GM21737 (cell line): ENCODE data around the gene BRAT1.

Experiments used
- ATAC-seq: cut with Tn5 transposase; IDR thresholded peaks from one replicate; pipeline ENCODE4 v1.9.1; 2021; ENCODE audit warnings: mild to moderate bottlenecking, moderate library complexity; ENCODE audit not compliant: unreplicated experiment

The BRAT1 gene

GRCh38 chr7:2500701-2501100 lies 54.6 kb downstream of the BRAT1 start:
- ATAC-seq = no peak

DNA sequence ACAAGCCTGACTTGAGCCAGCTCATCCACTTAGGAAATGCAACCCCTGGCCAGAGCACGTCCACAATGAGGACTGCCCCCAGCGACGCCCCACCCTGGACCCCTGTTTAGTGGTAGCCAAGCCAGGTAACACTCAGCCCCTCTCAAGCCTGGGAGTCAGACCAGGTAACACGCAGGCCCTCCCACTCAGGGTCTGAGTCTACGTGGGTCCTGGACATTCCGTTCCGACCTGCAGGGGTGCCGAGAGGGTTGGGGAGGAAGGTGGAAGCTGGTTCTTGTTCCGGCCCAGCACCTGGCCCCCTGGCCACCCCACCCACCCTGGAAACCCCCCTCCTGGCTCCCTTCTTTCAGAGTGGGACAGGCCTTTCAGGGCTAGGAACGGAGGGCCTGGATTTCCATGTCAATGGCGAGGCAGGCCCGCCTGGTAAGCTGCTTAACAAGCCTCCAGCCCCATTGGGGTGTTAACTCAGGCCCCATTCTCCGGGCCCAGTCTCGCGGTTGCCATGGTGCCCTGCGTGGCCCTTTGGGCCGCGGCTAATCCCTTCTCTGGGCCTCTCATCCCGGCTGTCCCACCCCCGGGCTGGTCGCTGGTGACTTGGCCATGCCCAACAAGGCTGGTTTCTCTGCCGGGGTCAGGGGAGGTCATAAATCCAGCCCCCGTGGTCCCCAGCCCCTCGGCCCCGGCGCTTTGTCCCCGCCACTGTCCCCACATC lies 55.4 kb downstream of the BRAT1 start:
- ATAC-seq = no peak

- no peak for ATAC-seq
Observed at GRCh38 chr7:2499181-2499580, 56.1 kb downstream of the BRAT1 start.

DNA sequence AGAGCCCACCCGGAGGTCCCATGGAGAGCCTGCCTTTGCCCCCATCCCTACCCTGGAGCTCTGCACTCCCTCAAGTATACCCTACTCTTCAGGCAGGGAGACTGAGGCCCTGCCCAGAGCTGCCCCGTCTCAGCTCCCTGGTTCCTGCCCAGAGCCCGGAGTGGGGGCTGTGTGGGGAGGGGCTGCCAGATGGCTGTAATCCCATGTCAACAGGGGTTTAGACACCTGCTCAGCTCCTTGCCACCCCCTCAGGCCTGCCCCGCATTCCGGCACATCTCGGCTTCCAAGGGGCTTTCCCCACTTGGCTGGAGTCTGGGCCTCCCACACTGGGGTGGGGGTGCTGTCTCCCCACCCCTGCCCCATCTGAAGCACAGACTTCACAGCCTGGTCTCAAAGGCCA lies 56.6 kb downstream of the BRAT1 start:
- ATAC-seq = no peak

GRCh38 chr7:2497500-2498336 lies 57.6 kb downstream of the BRAT1 start:
- no peak for ATAC-seq

DNA sequence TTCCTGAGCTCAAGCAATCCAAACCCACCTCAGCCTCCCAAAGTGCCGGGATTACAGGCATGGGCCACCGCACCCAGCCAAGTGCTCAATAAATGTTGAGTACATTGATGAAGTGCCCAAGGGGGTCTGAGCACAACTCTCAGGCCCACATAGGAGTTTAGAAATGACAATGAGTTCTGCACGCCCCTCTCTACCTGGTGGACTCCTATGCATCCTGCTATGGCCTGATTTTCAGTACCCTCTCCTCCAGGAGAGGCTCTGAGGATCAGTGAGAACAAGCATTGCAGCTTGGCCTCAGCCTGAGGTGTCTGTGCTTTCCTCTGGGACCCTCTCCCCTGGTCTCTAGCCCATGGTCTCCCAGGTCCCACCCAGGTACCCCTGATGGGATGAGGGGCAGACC lies 58.3 kb downstream of the BRAT1 start:
- ATAC-seq = no peak

GRCh38 chr7:2496375-2496774 lies 58.9 kb downstream of the BRAT1 start:
- no peak for ATAC-seq

DNA sequence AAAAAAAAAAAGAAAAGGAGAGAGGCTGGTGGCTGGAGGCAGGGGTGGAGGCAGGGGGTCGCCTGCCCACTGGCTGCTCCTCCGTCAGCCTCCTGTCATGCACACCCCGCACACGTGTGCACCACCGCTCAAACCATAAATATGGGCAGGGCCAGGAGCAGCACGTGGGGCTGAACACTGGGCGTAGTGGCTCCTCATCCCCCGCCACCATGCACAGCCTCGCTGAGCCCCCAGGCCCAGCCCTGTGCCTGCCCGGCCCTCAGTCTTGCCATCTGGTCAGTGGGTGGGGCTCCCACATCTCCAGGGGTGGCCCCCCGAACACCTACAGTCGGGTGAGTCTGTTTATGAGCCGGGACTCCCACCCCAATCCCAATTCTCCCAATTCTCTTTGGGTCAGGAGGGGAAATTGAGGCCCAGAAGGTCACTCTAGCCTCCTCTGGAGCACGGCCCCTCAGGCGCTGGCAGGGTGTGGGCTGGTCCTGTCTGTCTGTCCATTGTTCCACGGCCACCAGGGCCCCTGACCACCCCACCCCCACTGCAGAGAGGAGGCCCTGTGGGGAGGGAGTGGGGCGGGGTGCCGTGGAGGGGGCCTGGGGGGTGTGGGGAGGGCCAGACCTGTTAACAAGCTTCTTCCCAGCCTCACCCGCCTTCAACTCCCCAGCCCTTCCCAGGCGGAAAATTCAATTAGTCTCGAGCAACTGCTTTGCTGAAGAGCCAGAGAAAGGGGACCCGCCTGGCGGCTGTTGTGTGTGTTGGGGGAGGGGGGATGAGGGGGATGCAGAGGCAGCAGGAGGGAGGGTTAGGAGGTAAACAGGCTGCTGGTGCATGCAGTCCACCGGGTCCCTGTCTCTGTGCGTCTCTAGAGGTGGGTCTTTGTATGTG lies 59.7 kb downstream of the BRAT1 start:
- ATAC-seq = no peak

GRCh38 chr7:2494191-2495130 lies 60.9 kb downstream of the BRAT1 start:
- no peak for ATAC-seq

- ATAC-seq = no peak
Observed at GRCh38 chr7:2493205-2494164, 61.8 kb downstream of the BRAT1 start.

DNA sequence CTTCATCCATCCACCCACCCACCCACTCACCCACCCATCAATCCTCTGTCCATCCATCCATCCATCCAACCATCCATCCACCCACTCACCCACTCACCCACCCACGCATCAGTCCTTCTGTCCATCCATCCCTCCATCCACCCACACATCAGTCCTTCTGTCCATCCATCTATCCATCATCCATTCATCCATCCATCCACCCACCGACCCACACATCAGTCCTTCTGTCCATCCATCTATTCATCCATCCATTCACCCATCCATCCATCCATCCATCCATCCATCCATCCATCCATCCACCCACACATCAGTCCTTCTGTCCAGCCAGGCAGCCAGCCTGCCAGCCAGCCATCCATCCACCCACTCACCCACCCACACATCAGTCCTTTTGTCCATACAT lies 63.3 kb downstream of the BRAT1 start:
- no peak for ATAC-seq

DNA sequence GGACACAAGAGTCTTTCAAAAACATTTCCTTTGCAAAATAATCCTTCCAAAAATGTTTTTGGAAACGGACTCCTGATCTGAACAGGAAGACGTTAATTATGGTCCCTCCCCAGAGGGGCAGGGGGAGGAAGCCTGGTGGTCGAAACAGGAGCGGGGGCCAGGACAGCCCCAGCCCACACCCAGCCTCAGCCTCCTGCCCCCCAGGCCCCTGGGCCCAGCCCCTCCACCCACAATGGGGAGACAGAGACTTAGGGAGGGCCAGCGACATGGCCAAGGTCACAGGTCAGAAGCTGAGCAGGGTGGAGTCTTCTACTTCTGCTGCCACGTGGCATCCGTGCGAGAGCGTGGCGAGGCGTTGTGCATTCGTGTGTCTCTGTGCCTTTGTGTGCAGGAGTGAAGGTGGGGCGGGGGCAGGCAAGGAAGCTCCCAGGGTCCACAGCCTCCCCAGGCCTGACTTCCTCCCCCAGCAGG lies 65.1 kb downstream of the BRAT1 start:
- no peak for ATAC-seq

DNA sequence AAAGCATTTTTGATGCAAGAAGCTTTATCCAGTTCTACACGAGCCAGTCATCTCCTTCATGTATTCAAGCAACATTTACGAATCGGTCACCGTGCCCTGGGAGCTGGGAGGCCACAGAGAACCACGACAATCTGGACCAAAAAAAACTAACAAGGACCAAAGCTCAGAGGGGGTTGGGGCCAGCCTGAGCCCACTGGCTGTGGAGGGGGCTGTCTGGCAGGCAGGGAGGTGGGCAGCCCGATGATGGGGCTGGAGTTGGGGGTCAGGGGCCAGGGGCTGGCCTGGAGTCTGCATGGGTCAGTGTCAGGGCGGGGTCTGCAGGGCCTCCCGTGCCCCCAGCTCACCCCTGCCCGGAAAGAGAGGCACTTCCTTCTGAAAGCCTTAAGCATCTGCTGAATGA lies 66.6 kb downstream of the BRAT1 start:
- no peak for ATAC-seq

DNA sequence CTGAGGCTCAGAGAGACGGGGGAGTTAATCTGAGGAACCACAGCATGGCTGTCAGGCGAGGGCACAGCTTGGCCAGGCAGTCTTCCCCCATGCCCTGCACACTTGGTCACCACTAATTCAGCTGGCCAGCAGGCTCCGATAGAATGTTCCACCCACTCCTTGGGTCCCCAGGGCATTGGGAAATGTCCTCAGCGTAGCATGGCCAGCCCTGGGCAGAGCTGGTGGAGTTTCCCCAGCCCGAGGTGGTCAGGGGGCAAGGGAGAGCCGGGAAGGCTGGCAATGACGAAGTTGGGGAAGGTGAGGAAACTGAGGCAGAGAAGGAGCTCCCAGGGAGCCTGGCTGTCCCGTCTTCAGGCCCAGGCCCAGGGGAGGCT lies 67.1 kb downstream of the BRAT1 start:
- ATAC-seq = no peak
